ENCODE measurements around the gene CABP4.
"Not testable (repeated sequence)": the region's sequence is repeated elsewhere in the genome, so short reads cannot be mapped to it uniquely, and the experiment has no call there.

CABP4 gene

GRCh38 chr11:67453816-67454732 lies 1.1 kb upstream of the CABP4 start:
- DNase-seq, result no peak

DNA sequence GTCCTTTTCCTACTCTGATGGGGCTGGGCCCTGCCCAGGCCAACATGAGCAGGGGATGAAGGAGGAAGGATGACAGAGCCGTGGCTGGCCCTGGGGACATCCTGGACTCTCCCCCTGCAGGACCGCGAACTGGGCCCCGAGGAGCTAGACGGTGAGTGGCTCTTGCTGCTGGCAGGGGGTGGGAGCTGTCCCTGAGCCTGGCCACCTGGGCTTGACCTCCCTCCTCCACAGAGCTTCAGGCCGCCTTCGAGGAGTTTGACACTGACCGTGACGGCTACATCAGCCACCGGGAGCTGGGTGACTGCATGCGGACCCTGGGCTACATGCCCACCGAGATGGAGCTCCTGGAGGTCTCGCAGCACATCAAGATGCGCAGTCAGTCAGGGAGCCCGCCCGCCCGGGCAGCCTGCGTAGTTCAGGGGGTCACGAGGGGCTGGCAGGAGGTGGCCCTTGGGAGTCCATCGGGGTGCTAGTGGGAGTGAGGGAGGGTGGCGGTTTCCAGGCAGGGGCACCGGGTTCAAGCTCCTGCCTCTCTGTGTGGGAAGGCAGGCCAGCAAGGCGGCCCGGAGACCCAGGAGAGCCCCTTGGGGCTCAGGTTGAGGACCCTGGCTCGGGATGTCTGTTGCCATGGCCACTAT lies 1.0 kb downstream of the CABP4 start:
- no peak for DNase-seq

DNA sequence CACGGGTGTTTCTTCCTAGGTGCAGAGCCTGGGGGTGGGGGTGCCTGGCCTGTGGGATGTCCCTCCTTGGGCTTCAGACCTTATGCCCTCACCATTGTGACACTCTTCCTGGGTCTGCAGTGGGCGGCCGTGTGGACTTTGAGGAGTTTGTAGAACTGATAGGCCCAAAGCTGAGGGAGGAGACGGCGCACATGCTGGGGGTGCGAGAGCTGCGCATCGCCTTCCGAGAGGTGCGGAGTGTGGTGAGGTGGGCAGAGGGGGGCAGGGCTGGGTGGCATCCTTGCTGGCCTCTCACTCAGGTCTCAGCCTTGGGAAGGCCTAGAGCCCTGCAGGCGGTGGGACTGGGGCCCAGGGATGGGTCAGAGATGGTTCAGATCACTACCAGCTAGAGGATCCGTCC lies 2.3 kb downstream of the CABP4 start:
- no peak for DNase-seq

DNA sequence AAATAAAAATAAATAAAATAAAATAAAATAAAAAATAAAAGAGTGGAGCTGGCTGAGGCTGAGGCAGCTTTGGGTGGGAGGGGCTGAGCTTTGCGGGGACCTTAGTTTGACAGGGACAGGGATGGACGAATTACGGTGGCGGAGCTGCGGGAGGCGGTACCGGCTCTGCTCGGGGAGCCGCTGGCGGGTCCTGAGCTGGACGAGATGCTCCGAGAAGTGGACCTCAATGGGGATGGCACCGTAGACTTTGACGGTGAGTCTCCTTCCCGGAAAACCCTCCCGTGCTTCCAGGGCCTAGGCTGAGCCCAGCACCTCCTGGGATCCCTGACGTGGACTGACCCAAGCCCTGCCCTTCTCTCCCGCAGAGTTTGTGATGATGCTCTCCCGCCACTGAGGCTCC lies 3.1 kb downstream of the CABP4 start:
- no peak for DNase-seq

- no peak for DNase-seq
Observed at GRCh38 chr11:67463186-67463585, 8.0 kb downstream of the CABP4 start.

DNA sequence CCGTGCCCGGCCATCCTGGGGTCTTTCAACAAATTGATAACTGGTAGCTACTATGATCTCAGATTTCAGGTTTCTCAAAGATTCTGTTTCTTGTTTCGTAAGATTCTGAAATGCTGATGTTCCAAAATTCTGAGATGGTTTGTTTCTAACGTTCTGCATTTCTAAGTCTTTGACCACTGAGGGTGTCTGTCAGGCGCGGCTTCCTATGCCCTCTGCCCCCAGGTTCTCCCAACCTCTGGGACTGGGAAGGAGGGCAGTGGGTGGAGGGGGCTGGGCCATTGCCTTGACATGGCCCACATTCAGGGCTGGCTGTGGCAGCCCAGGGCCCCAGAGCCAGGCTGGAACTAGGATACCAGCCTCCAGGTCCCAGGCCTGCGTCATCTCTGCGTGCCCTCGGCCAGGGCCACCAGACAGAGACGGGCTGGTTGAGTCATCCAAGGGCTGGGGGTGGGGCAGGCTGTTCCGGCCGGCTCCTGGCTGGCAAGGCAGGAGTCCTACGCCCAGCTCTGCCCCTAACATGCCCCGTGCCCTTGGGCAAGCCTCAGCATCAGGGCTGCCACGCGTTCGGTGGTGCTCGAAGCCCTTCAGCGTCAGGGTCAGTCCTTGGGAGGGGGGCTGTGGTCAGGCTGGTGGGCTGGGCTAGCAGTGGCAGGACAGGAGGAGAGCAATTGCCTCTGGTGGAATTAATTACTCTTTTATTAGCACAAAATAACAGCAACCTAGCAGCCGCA lies 8.7 kb downstream of the CABP4 start:
- DNase-seq, result no peak

DNA sequence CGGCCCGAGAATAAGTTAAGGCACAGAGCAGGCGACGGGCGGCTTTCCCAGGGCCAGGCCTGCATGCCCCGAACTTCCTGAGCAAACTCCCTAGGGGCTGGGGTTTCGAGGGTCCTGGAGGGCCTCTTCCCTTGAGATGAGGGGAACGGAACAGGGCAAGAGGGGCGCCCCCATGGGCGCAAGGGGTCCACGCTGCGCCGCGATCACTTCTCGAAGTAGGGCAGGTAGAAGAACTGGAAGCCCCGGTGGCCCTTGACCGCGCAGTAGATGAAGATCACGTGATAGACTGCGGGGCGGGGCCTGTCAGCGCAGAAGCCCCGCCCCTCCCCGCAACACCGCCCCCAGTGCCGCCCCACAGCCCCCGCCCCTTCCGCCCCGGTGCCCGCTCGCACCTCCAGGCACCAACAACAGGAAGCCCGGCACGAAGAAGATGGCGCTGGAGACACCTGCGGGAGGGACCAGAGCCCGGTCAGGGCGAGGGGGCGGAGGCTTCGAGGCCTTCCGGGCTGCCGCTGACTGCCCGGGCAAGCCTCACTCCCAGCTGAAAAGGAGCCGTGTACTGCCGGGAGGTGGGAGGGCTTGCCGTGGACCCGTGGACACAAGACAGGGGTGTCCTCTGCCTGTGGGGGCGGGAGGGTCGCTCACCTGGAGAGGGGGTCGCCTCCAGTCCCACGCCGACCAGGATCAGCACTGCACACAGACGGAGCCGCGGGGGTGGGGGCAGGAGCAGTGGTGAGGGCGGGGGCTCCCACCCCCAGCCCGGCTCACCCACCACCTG lies 9.4 kb downstream of the CABP4 start:
- peak; percentile 92 to 94 for DNase-seq

- DNase-seq, result peak; percentile 32 to 42
Observed at GRCh38 chr11:67465189-67465510, 10.0 kb downstream of the CABP4 start.

DNA sequence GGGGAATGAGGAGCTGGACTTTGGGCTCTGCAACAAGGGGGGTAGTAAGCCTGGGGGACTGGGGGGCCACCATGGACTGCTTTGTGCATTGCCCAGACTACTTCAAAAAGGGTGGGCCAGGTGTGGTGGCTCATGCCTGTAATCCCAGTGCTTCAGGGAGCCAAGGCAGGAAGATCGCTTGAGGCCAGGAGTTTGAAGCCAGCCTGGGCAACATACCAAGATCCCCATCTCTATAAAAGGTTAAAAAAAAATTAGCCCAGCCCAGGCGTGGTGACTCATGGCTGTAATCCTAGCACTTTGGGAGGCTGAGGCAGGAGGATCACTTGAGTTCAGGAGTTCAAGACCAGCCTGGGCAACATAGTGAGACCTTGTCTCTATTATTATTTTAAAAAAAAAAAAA lies 10.4 kb downstream of the CABP4 start:
- not testable (repeated sequence) for DNase-seq

- no peak for DNase-seq
Observed at GRCh38 chr11:67466367-67466766, 11.2 kb downstream of the CABP4 start.

- no peak for DNase-seq
Observed at GRCh38 chr11:67466962-67467771, 12.0 kb downstream of the CABP4 start.

- peak; percentile 44 to 54 for DNase-seq
Observed at GRCh38 chr11:67468056-67468455, 12.9 kb downstream of the CABP4 start.

GRCh38 chr11:67468456-67468758 lies 13.3 kb downstream of the CABP4 start:
- peak in 1 of 2 experiments; percentile 51 for DNase-seq

DNA sequence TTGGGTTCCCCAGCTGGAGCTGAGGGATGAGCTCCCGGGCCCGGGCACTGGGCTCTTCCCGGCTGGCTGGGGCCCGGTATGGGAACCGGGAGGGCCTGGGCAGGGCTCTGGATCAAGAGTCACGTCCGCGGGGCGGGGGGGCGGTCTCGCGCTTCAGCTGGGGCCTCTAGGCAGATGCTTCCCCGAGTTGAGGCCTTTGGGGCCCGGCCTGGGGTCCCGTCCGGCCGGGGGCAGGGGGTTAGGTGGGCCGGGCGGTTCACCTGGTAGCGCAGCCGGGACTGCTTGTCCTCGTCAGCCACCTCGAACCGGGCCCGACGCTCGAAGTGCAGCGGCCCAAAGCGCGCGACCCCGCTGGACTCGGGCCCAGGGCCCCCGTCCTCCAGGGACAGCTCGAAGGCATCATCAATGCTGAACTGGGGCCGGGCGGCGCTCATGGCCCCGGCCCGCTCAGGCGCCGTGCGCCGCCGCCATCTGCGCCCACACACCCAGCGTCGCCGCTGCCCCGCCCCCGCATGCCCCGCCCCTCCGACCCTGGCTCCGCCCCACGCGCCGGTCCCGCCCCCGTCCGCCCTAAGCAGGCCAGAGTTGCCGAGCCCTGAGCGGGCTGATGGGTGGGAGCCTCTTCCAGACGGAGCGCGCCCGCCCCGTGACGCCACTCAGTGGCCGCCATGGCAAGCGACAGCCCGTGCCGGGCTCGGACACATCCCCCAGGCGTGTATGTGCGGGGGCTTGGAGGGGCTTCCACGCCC lies 13.8 kb downstream of the CABP4 start, which contains the start of gene TMEM134:
Gene TMEM134, minus strand, starts transcription at position 493 of the 749 bp plus-strand sequence. Its CDS starts 59 bp downstream, at position 434.
- DNase-seq, result peak; percentile 93 to 94

DNA sequence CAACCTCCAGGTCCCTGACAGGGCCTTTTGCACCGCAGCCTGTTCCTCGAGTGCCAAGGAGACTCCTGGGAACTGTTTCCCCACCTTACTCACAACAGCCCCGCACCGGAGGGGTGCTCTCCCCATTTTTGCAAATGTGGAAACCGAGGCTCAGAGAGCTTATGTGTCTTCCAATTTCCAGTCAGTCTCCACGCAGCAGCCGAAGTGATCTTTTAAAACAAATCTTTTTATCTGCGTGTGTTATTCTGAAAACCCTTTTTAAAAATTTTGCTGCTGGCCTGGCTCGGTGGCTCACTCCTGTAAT lies 14.3 kb downstream of the CABP4 start:
- DNase-seq, result no peak

DNA sequence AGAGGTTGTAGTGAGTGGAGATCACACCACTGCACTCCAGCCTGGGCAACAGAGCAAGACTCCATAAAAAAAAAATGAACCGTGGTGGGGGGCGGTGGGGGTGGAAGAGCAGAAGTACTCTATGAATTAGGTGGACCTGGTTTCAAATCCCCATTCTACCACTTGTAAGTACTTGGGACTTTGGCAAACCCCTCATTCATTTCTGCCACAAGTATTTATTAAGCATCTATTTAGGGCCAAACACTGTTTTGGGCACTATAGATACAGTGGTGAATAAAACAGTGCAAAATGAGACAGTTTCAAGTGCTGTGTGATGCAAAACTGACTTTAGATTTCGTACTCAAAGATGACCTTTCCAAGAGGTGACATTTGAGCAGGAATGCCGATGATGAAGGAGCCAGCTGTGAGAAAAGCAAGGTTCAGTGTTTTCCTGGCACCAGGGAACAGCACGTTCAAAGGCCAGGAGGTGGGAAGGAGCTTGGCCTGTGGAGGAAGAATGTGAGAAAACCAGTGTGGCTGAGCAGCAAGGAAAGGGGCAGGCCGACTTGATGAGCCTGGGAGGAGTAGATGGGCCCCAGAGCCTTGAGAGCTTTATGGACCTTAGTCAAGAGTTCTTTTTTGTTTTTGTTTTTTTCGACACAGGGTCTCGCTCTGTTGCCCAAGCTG lies 15.3 kb downstream of the CABP4 start:
- no peak for DNase-seq

DNA sequence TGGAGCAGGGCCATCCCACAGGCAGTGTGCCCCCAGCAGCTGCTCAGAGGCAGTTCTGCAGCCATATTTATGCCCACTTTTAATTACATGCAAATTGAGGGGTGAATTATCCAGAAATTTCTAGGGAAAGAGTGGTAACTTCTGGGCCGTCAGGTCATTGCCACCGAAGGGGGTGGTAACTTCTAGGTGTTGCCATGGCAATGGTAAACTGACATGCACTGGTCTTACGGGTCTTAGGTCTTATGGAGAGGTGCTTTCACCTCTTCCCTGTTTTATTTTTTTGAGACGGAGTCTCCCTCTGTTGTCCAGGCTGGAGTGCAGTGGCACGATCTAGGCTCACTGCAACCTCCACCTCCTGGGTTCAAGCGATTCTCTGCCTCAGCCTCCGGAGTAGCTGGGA lies 17.7 kb downstream of the CABP4 start:
- no peak for DNase-seq

DNA sequence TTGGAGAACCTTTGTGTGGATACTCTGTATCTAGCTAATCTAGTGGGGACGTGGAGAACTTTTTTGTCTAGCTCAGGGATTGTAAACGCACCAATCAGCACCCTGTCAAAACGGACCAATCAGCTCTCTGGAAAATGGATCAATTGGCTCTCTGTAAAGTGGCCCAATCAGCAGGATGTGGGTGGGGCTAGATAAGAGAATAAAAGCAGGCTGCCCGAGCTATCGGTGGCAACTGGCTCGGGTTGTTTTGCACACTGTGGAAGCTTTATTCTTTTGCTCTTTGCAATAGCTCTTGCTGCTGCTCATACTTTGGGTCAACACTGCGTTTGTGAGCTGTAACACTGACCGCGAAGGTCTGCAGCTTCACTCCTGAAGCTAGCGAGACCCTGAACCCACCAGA lies 21.5 kb downstream of the CABP4 start:
- not testable (repeated sequence) for DNase-seq

GRCh38 chr11:67477344-67478050 lies 22.3 kb downstream of the CABP4 start:
- not testable (repeated sequence) for DNase-seq

GRCh38 chr11:67482275-67482826 lies 27.2 kb downstream of the CABP4 start:
- DNase-seq, result peak in 1 of 2 experiments; percentile 31
